NCI-H2227 (cell line): ENCODE data around the gene BCR.

Experiments used
- DNase-seq: peaks from one replicate; lab custom pipeline; 2025; ENCODE audit not compliant: unreplicated experiment; lab: John Stamatoyannopoulos, UW

BCR gene

GRCh38 chr22:23193882-23194281 lies 13.6 kb downstream of the BCR start:
- no peak for DNase-seq

GRCh38 chr22:23196165-23196564 lies 15.9 kb downstream of the BCR start:
- no peak for DNase-seq

DNA sequence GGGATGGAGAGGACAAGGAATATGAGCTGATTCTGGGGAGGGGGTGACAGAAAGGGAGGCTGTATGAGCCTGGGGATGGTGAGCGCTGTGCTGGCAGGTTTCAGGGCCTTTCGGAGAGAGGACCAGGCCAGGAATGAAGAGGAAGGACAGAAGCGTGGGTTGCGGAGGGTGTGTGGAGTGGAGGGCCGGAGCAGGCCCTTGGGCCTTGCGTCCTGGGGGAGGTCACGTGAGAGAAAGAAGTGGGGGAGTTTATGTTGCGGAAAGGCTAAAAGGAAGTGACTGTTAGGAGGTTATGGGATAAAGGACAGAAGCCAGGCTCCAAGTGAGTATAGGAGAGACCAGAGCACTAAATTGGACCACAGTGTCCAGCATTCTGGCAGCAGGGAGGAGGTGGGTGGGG lies 17.5 kb downstream of the BCR start:
- no peak for DNase-seq

DNA sequence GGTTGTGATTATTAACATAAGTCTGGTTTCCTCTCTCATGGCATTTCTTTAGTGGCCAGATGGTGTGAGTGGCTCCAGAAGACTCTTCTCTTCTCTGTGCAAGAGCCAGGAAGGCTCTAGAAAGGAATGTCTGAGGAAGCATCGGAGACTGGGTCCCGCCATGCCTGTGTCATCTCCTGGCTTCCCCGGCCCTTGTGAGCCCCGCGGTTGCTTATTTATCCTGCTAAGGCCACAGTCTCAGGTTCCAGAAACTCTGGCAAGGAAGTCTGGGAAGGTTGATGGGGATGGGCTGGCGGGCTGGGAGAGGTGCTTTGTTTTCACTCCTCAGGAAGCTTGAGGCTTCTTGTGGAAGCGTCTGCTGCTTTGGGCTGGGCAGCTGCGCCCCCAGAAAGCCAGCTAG lies 18.9 kb downstream of the BCR start:
- DNase-seq, result no peak

GRCh38 chr22:23200898-23201297 lies 20.6 kb downstream of the BCR start:
- no peak for DNase-seq

- DNase-seq, result no peak
These were observed 22.6 kb downstream of the BCR start for GRCh38 chr22:23202812-23203451.

DNA sequence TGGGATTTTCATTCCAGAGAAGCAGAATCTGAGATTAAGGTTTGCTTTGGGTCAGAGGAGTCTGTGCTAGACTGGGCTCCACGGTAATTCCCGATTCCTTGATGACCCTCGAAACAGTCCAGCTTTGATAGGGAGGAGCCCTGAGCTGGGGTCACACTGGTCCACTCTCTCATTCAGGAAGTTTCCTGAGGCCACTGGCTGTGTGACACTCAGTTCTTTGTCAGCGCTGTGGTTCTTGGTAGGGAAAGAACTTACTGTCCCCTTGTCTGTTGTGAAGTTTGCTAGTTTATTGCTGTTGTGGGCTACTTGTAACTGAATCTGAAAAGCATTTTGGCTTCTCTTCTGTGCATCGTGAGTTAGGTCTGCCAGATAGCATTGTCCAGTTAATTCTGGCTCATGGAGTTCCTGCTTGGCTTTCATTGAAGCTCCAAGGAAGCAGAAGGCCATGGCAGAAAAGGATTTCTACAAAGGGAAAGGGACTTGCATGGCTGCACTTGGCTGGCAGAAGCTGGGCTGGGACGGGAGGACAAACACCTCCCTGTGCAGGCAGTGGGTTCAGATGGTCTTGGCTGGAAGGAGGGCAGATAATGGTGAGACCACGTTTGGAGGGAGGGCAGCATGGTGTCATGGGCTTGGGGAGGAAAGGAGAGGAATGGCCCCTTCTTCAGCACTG lies 23.3 kb downstream of the BCR start:
- no peak for DNase-seq

DNA sequence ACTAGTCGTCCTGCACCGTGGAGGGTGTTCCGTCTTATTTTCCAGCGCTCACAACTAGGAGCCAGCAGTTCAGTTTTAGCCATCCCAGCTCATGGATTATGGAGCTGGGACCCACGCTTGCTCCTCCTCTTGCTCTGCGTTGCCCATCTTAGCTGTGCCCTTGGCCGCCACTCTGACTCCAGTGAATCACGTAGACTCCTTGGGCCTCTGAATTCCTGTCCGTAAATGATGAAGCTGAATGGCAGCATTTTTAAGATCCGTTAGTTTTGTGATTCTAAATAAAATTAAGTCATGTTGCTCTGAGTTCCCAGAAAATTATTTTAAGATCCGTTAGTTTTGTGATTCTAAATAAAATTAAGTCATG lies 23.8 kb downstream of the BCR start:
- DNase-seq, result no peak

DNA sequence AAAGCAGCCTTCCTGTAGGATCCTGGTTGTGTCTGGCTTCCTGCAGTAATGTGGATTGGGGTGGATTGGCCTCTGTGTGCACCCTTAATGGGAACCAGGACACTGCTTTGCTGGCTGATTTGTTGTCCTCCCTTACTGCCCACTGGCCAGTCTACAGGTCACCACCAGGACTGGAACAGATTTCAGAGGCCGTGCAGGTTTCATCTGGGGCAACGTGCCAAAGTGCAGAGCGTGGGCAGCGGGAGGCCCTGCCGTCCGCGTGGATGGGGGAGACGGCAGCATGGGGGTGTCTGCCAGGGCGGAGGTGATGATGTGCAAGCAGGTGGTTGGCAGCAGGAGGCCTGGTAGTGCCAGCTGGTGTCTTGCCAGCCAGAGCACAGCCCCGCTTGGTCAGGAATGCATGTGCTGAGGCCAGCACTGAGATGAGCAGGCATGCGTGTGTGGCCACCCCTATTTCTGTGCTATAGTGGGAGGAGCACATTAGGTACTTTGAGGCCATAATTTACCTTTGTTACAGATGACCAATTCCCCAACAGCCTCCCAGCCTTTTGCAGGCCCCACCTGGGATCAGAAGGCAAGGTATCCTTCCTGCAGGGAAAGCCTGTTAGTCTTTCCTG lies 24.3 kb downstream of the BCR start:
- DNase-seq, result no peak

DNA sequence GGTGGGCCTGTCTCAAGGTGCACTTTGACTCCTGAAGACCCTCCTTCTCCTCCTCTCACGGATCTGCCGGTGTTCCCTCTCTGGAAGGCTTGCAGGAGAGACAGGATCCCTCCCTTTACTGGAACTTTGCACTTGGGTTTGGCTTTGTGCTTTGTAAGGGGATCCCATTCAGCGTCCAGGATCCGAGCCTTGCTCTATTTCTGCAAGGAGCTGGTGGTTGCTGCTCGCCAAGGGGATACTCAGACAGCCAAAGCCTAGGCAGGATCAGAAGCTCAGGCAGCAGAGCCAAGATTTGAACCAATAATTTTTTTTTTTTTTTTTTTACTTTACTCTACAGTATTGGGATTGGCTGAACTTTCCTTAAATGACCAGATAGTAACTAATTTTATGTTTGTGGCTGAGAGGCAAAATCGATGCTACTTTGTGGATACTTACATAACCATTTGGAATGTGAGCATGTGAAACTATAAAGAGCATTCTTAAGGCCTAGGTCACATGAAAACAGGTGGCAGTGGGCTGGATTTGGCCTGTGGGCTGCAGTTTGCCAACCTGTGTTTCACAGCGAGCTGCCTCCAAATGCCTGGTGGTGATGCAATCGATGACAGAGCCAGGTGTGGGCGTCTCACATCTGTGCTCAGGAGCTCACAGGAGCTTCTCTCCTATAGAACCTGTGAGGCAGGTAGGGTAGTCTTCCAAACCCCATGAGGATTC lies 25.2 kb downstream of the BCR start:
- DNase-seq, result no peak

DNA sequence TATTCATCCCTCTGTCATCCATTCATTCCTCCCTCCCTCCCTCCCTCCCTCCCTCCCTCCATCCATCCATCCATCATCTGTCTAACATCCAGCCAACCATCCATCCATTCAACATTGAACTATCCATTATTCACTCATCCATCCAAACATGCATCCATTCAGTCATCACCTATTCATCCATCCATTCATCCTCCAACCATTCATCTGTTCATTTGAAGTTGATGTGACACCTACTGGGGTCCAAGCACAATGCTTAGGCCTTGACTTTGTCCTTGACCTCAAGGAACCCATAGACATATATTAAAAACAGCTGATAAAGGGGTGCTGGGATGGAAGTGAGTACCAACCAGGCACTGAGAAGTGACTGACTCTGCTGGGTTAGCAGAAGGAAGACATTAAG lies 26.6 kb downstream of the BCR start:
- DNase-seq, result no peak

- DNase-seq, result no peak
These were observed 27.6 kb downstream of the BCR start for GRCh38 chr22:23207729-23208393.

DNA sequence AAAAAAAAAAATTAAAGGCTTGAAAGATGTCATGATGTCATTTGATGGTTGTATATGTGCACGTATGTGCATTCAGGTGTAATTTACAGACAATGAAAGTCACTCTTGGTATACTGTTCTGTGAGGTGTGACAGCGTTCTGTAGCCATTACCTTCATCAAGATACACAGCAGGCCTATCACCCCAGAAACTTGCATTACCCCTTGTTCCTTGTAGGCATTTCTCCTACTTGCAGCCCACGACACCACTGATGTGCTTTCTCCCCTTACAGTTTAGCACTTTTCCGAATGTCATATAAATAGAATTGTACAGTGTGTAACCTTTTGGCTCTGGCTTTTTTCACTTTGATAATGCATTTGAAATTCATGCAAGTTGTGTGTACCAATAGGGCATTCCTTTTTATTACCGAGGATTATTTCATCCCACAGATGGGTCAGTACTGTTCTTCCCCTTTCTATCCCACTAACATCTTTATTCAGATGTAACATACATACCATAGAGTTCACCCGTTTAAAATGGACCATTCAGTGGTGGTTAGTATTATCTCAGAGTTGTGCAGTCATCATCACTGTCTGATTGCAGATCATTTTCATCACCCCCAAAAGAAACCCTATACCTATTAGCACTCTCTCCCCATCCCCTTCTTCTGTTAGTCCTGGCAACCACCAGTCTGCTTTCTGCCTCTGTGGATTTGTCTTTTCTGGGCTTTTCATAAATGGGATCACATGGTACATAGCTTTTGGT lies 30.3 kb downstream of the BCR start:
- DNase-seq, result no peak

DNA sequence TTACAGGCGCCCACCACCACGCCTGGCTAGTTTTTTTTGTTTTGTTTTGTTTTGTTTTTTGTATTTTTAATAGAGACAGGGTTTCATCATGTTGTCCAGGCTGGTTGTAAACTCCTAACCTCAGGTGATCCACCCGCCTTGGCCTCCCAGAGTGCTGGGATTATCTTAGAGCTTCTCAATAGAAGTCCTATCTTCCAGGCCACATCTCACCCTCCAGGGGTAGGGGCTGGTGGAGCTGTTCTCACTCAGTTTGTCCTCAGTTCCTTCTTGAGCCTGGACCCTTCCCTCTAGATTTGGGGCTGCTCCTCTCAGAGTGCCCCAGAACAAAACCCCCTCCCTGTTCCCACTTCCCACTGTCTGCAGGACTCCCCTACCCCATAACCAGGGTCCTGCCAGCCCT lies 31.3 kb downstream of the BCR start:
- DNase-seq, result no peak

- DNase-seq, result no peak
These were observed 32.0 kb downstream of the BCR start for GRCh38 chr22:23212061-23213021.

DNA sequence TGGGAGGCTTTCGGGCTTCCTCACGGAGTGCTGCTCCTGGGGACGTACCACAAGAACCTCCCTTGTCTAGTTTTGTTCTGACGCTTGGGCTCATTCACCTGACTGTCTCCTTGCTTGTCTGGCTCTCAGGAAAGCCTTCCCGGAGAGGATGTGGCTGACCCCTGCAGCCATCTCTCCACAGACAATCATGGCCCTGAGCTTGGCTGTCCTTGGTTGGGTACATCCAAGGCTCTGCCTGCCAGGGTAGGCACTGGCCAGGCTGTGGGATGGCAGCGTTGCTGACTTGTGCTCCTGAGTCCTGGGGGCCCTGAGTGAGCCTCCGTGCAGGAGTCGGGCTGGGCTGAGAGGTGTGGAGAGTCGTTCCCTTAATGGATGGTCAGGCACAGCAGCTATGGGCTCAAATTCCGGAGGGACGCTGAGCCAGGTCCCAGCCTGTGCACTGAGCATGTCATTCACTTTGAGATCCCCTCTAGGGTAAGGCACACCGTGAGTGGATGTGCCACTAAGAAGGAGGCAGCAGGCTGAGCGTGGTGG lies 32.8 kb downstream of the BCR start:
- DNase-seq, result no peak

- DNase-seq, result no peak
These were observed 33.4 kb downstream of the BCR start for GRCh38 chr22:23213581-23214334.

- no peak for DNase-seq
These were observed 34.1 kb downstream of the BCR start for GRCh38 chr22:23214398-23214797.
